ENCODE data around the gene VPS26A.
"Not testable (repeated sequence)": the region's sequence is repeated elsewhere in the genome, so short reads cannot be mapped to it uniquely, and the experiment has no call there.

The VPS26A gene

DNA sequence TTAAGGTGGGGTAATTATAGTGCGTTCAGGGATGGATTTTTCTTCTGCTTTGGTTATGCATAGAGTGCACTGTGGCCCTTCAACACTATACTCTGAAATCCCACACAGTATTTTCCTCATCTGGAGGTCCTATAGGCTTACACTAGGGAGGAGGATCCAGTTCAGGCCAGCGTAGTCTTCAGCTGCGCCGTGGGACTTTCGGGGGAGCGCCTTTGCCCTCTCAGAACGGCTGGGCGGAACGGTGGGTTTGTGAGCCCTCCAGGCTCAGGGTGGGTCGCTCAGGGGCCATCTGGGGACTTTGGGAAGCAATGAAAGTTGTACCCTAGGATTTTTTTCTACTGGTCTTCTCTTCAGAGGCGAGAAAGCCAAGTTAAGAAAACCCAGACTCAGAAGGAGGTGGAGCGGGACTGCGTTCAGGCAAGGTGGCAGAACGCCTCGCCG, 652 bp upstream of the VPS26A start:
- DNase-seq (ENCODE audit: low read depth): peak; percentile 16
- TF ChIP-seq, protein P1, sequence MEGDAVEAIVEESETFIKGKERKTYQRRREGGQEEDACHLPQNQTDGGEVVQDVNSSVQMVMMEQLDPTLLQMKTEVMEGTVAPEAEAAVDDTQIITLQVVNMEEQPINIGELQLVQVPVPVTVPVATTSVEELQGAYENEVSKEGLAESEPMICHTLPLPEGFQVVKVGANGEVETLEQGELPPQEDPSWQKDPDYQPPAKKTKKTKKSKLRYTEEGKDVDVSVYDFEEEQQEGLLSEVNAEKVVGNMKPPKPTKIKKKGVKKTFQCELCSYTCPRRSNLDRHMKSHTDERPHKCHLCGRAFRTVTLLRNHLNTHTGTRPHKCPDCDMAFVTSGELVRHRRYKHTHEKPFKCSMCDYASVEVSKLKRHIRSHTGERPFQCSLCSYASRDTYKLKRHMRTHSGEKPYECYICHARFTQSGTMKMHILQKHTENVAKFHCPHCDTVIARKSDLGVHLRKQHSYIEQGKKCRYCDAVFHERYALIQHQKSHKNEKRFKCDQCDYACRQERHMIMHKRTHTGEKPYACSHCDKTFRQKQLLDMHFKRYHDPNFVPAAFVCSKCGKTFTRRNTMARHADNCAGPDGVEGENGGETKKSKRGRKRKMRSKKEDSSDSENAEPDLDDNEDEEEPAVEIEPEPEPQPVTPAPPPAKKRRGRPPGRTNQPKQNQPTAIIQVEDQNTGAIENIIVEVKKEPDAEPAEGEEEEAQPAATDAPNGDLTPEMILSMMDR (IDR thresholded peaks at IDR 0.05; ENCODE audit: control insufficient read depth, insufficient read depth, low read depth, low read length, missing control alignments): peak; percentile 46
- peak overlapping the region; percentile 68 for H3K4me3 ChIP-seq (ENCODE audit: control insufficient read depth, low read depth, low read length)

DNA sequence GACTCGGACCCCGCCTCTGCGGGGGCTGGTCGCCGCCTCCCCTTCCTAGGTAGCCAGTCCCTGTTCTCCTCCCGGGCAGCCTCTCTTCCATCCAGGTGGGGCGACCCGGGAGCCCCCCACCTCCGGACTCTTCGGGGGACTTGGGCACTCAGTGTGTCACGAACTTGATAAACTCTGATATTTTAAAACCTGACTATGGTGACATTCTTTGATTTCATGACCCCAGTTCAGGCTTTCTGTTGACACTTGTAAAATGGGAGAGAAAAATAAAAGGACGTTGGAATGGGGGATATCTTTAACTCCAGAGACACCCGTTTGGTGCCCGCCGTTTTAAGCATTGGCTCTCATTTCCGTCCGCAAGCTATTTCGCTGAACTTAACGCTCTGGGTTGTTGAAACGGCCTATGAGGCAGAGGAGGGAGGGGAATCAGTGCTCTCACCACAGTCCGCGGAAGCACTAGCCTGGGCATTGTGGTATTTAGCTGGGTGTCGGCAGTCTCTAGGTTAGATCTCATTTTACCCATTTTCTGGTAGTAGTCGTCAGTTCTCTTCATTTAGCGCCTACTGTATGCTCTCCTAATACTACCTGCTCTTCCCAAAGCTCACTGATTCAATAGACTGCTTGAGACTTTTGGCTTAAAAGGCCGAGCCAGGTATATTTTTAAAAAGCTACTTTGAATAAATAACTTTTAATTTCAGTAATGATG, 738 bp downstream of the VPS26A start:
- no peak for DNase-seq (ENCODE audit: low read depth)
- TF ChIP-seq, protein P1 (IDR thresholded peaks at IDR 0.05; ENCODE audit: control insufficient read depth, insufficient read depth, low read depth, low read length, missing control alignments): no peak
- peak overlapping the region; percentile 68 for H3K4me3 ChIP-seq (ENCODE audit: control insufficient read depth, low read depth, low read length)

DNA sequence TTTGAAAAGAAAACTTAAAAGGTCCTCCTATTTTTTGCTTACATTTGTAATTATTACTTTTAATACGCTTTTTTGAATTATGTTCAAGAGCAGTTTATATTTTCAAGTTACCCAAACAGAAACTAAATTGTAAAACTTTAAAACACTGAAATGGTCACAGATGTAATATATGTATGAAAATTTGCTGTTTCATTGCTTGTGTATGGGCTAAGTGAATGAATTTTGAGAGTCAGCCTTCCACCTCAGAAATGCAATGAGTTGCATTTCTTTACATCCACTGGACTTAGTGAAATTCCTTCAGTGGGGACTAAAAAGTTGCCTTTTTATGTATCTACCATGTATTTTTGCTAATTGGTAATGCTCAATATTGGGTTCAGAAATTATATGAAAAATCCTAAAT, 1.6 kb downstream of the VPS26A start:
- DNase-seq (ENCODE audit: low read depth): no peak
- TF ChIP-seq, protein P1 (IDR thresholded peaks at IDR 0.05; ENCODE audit: control insufficient read depth, insufficient read depth, low read depth, low read length, missing control alignments): no peak
- H3K4me3 ChIP-seq (ENCODE audit: control insufficient read depth, low read depth, low read length): peak overlapping the region; percentile 68; the same call in 1 of the 2 replicates

DNA sequence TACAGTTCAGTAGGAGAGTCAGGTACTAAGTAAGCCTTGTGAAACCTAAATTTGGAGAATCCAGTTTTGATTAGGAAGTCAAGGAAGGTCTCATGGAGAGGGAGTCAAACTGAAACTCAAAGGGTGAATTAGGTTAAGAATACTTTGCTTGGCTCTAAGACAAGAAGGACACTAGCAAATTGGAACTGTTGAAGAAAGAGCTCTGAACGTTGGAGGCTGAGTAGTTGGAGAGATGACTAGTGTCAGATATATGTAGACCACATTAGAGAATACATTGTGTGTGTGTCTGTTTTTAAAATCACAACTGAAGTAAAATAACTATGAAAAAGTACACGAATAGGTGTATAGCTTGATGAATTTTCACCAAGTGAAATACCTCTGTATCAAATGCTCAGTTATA, 6.3 kb downstream of the VPS26A start:
- DNase-seq (ENCODE audit: low read depth): no peak
- no peak overlapping the region for H3K4me3 ChIP-seq (ENCODE audit: control insufficient read depth, low read depth, low read length)
- TF ChIP-seq, protein P1 (IDR thresholded peaks at IDR 0.05; ENCODE audit: control insufficient read depth, insufficient read depth, low read depth, low read length, missing control alignments): no peak

DNA sequence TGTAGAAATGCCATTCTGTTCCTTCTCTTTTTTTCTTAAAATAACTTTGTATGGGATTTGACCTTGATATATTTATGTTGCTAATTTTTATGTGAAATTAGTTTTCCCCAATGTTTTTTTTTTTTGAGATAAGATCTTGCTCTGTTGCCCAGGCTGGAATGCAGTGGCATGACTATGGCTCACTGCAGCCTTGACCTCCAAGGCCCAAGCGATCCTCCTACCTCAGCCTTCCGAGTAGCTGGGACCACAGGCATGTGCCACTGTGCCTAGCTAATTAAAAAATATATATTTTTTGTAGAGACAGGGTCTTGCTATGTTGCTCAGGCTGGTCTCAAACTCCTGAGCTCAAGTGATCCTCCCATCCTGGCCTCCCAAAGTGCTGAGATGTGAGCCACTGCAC, 16.0 kb downstream of the VPS26A start:
- no peak overlapping the region for H3K4me3 ChIP-seq (ENCODE audit: control insufficient read depth, low read depth, low read length)
- TF ChIP-seq, protein P1 (IDR thresholded peaks at IDR 0.05; ENCODE audit: control insufficient read depth, insufficient read depth, low read depth, low read length, missing control alignments): no peak
- no peak for DNase-seq (ENCODE audit: low read depth)

DNA sequence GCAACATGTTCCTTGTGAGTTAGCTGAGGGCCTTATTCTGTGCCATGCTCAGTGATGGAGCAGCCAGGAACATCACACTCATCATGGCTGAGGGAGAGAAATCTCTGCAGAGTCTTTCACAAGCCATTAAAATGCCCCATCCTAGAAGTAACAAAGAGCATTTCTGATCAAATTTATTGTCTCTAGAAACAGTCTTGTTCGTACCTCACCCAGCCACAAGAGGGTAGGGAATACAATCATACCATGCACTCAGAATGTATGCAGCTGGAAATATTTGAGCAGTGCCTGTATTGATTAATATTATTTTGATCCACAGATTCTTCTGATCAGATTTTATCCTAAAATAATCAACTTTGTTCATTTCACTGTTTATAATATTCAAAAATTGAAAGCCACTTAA, 17.3 kb downstream of the VPS26A start:
- DNase-seq (ENCODE audit: low read depth): no peak
- no peak overlapping the region for H3K4me3 ChIP-seq (ENCODE audit: control insufficient read depth, low read depth, low read length)
- TF ChIP-seq, protein P1 (IDR thresholded peaks at IDR 0.05; ENCODE audit: control insufficient read depth, insufficient read depth, low read depth, low read length, missing control alignments): no peak

DNA sequence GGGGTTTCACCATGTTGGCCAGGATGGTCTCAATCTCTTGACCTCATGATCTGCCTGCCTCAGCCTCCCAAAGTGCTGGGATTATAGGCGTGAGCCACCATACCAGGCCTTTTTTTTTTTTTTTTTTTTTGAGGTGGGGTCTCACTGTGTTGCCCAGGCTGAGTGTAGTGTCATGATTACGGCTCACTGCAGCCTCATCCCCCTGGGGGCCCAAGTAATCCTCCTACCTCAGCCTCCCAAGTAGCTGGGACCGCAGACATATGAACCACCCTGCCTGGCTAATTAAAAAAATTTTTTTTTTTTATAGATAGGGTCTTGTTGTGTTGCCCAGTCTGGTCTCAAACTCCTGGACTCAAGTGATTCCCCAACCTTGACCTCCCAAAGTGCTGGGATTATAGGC, 18.1 kb downstream of the VPS26A start:
- H3K4me3 ChIP-seq (ENCODE audit: control insufficient read depth, low read depth, low read length); DNase-seq (ENCODE audit: low read depth): not testable (repeated sequence)
